CD4-positive, alpha-beta T cell (primary cell): ENCODE measurements around the gene ARHGAP42. TPM values are rescaled to one million over a fixed set of nuclear protein-coding genes. Genes with fewer than 3 reads are reported as not detected.

Experiments
- ATAC-seq: fragments of 200-7000 bp; cut with Tn5 transposase; one replicate; pipeline ENCODE4 v1.10.0; 2022; ENCODE audit warnings: mild to moderate bottlenecking; ENCODE audit not compliant: poor library complexity
- CTCF ChIA-PET: fragments of 350-600 bp; sonication (Branson Sonifier 250); formaldehyde crosslinking; loops from one replicate; lab custom pipeline; 2021; ENCODE audit warnings: antibody characterized with exemption, inconsistent platforms; lab: Charles Lee
- POLR2A ChIA-PET: fragments of 350-600 bp; sonication (Branson Sonifier 250); formaldehyde crosslinking; loops from one replicate; lab custom pipeline; 2021; ENCODE audit warnings: antibody characterized with exemption, inconsistent platforms; lab: Charles Lee
- DNase-seq, 14 experiments: peaks; one replicate each; pipeline ENCODE4 v3.0.0-alpha.2; 2013 to 2020; ENCODE audit warnings: mixed read lengths in 2 of 14
- H3K27ac ChIP-seq, 2 donors: one replicate each; pipeline versions ENCODE4 v1.5.1 to v1.7.0; 2013; ENCODE audit warnings: low read length in 2 of 2, low read depth in 1 of 2, mild to moderate bottlenecking in 1 of 2
- H3K27me3 ChIP-seq, 2 experiments: 1 replicate in 1 of 2; 2 replicates in 1 of 2; pipeline versions ENCODE4 v1.6.1 to v1.7.0; 2013; ENCODE audit warnings: low read length in 2 of 2, control low read depth in 1 of 2, mild to moderate bottlenecking in 1 of 2, moderate library complexity in 1 of 2; ENCODE audit not compliant: insufficient read depth in 2 of 2, control insufficient read depth in 1 of 2
- H3K36me3 ChIP-seq: one replicate; pipeline ENCODE4 v1.6.1; 2013; ENCODE audit warnings: low read length, control low read depth; ENCODE audit not compliant: insufficient read depth
- H3K4me1 ChIP-seq: one replicate; pipeline ENCODE4 v1.6.1; 2013; ENCODE audit warnings: low read length, control low read depth; ENCODE audit not compliant: insufficient read depth
- H3K4me3 ChIP-seq: one replicate; pipeline ENCODE4 v1.5.1; 2013; ENCODE audit warnings: mild to moderate bottlenecking, low read length, moderate library complexity
- H3K9me3 ChIP-seq, 2 experiments: 1 replicate in 1 of 2; 2 replicates in 1 of 2; pipeline versions ENCODE4 v1.6.1 to v1.7.0; 2013; ENCODE audit warnings: low read length in 2 of 2, mild to moderate bottlenecking in 2 of 2, control low read depth in 1 of 2, moderate library complexity in 1 of 2; ENCODE audit not compliant: control insufficient read depth in 1 of 2, insufficient read depth in 1 of 2
- H3K27ac Mint-ChIP-seq: one replicate; pipeline ENCODE4 v1.8.0; 2020; ENCODE audit warnings: mixed read lengths
- H3K27me3 Mint-ChIP-seq: one replicate; pipeline ENCODE4 v1.8.0; 2021; ENCODE audit warnings: mixed read lengths
- H3K36me3 Mint-ChIP-seq: one replicate; pipeline ENCODE4 v1.8.0; 2021; ENCODE audit warnings: low read depth, mixed read lengths
- H3K4me1 Mint-ChIP-seq: one replicate; pipeline ENCODE4 v1.8.0; 2021; ENCODE audit warnings: low read depth, mixed read lengths
- H3K4me3 Mint-ChIP-seq: one replicate; pipeline ENCODE4 v1.8.0; 2020; ENCODE audit warnings: mild to moderate bottlenecking, mixed read lengths
- H3K9me3 Mint-ChIP-seq: one replicate; pipeline ENCODE4 v1.8.0; 2020; ENCODE audit warnings: mixed read lengths
- CTCF ChIP-seq: fragments of 200-600 bp; IDR thresholded peaks from one replicate; pipeline ENCODE4 v1.8.0; 2022; ENCODE audit warnings: antibody characterized with exemption, mild to moderate bottlenecking
- intact Hi-C, 2 experiments: fragments of 100-400 bp; cut with DNase I in 1 of 2; cut with micrococcal nuclease in 1 of 2; formaldehyde crosslinking; loops; one replicate each; pipeline versions ENCODE4 v1.15.1 to v1.9.0; 2023 to 2025; cut with DNase I, micrococcal nuclease
- total RNA-seq, 174 experiments: library from RNA in 2 of 174; stranded (reverse) in 2 of 174; gene quantifications; one replicate each; pipeline ENCODE4 v1.2.3 and lab custom pipeline; 2021 to 2026

The ARHGAP42 gene
- total RNA-seq, 2 experiments from 2014 or later: not detected

GRCh38 chr11:100824041-100824809 is 137.1 kb downstream of the ARHGAP42 start:
- H3K27me3 ChIP-seq: no peaks in the 10 kb centered on the region
- no peak for TF ChIP-seq CTCF
- H3K9me3 Mint-ChIP-seq: peaks cover 2% of the 10 kb centered on the region
- H3K27ac Mint-ChIP-seq: no peak overlapping the region
- CTCF ChIA-PET: no interaction called here
- no peak overlapping the region for H3K27ac ChIP-seq
- H3K4me3 Mint-ChIP-seq: no peak overlapping the region
- H3K4me1 Mint-ChIP-seq: no peaks in the 10 kb centered on the region
- H3K4me3 ChIP-seq: no peak overlapping the region
- ATAC-seq (no peak), DNase-seq (no peak)
- H3K36me3 Mint-ChIP-seq: no peaks in the 10 kb centered on the region
- no peaks in the 10 kb centered on the region for H3K4me1 ChIP-seq
- H3K27me3 Mint-ChIP-seq: no peaks in the 10 kb centered on the region
- no peaks in the 10 kb centered on the region for H3K36me3 ChIP-seq
- H3K9me3 ChIP-seq: peaks cover 0 to 3% of the 10 kb centered on the region in 2 experiments
- intact Hi-C loops: no loop called here
- POLR2A ChIA-PET: no interaction called here

- CTCF ChIA-PET: no interaction called here
- Histone ChIP-seq H3K9me3 (peaks cover 0 to 5% of the 10 kb centered on the region in 2 experiments), H3K27me3 (no peaks in the 10 kb centered on the region), H3K4me3 (no peak overlapping the region), H3K4me1 (no peaks in the 10 kb centered on the region), H3K27ac (no peak overlapping the region), H3K36me3 (no peaks in the 10 kb centered on the region)
- no peak for TF ChIP-seq CTCF
- ATAC-seq (no peak), DNase-seq (no peak)
- POLR2A ChIA-PET: no interaction called here
- Mint-ChIP-seq H3K36me3 (no peaks in the 10 kb centered on the region), H3K9me3 (peaks cover 2% of the 10 kb centered on the region), H3K4me3 (no peak overlapping the region), H3K4me1 (no peaks in the 10 kb centered on the region), H3K27me3 (no peaks in the 10 kb centered on the region), H3K27ac (no peak overlapping the region)
- intact Hi-C loops: no loop called here
Observed at GRCh38 chr11:100825626-100826025, 138.5 kb downstream of the ARHGAP42 start.

- H3K27me3 Mint-ChIP-seq: no peaks in the 10 kb centered on the region
- Histone ChIP-seq H3K4me3 (no peak overlapping the region), H3K4me1 (no peaks in the 10 kb centered on the region), H3K36me3 (no peaks in the 10 kb centered on the region), H3K9me3 (peaks cover 0 to 5% of the 10 kb centered on the region in 2 experiments), H3K27ac (no peak overlapping the region), H3K27me3 (no peaks in the 10 kb centered on the region)
- no peaks in the 10 kb centered on the region for H3K36me3 Mint-ChIP-seq
- intact Hi-C loops: no loop called here
- peaks cover 2% of the 10 kb centered on the region for H3K9me3 Mint-ChIP-seq
- no peak overlapping the region for H3K4me3 Mint-ChIP-seq
- POLR2A ChIA-PET: no interaction called here
- no peak for DNase-seq
- no peak for TF ChIP-seq CTCF
- no peak overlapping the region for H3K27ac Mint-ChIP-seq
- no peak for ATAC-seq
- no peaks in the 10 kb centered on the region for H3K4me1 Mint-ChIP-seq
- CTCF ChIA-PET: no interaction called here
Observed at GRCh38 chr11:100827934-100828661, 141.0 kb downstream of the ARHGAP42 start.
